SK-N-SH (cell line): ENCODE data around the gene FBXW8. TPM values are rescaled to one million over a fixed set of nuclear protein-coding genes. Genes with fewer than 3 reads are reported as not detected.
A peak's percentile ranks its signal among the peaks of the same experiment; 100 is the strongest.

Source experiments
- CTCF ChIA-PET: fragments of 300-600, 350-600 bp; formaldehyde crosslinking; extraction: SDS; loops from one replicate; lab custom pipeline; 2021; lab: Yijun Ruan, JAX
- POLR2A ChIA-PET: fragments of 350-600 bp; sonication (Branson Sonifier 250); formaldehyde crosslinking; extraction: SDS; loops from one replicate; lab custom pipeline; 2020; ENCODE audit warnings: antibody characterized with exemption, inconsistent platforms; lab: Yijun Ruan, JAX
- DNase-seq: peaks from one replicate; pipeline ENCODE4 v3.0.0; 2012
- H2AFZ ChIP-seq: fragments of 200-600 bp; sonication (generic); 2 replicates; pipeline ENCODE4 v1.8.1; 2016; ENCODE audit warnings: antibody characterized with exemption, mild to moderate bottlenecking, low read depth
- H3F3A ChIP-seq: fragments of 200-600 bp; sonication (generic); replicated peaks from 2 replicates; pipeline ENCODE3; 2016; ENCODE audit warnings: antibody characterized with exemption, mild to moderate bottlenecking; ENCODE audit not compliant: insufficient read depth
- H3K27ac ChIP-seq, 2 experiments: fragments of 200-500 bp in 1 of 2; fragments of 200-600 bp in 1 of 2; sonication (Bioruptor generic) in 1 of 2; sonication (generic), shearing (Covaris generic) in 1 of 2; 2 replicates each; pipeline versions ENCODE4 v1.5.1 to v1.6.1; 2014 to 2016; ENCODE audit warnings: low read depth in 2 of 2, inconsistent platforms in 1 of 2, low read length in 1 of 2, mild to moderate bottlenecking in 1 of 2, mixed read lengths in 1 of 2
- H3K27me3 ChIP-seq: fragments of 200-600 bp; sonication (generic), shearing (Covaris generic); 2 replicates; pipeline ENCODE4 v1.6.1; 2016; ENCODE audit warnings: mixed run types; ENCODE audit not compliant: insufficient read depth
- H3K36me3 ChIP-seq, 2 experiments: fragments of 200-500 bp in 1 of 2; fragments of 200-600 bp in 1 of 2; sonication (Bioruptor generic) in 1 of 2; sonication (generic) in 1 of 2; replicated peaks in 1 of 2; 2 replicates each; pipeline versions ENCODE3 to v1.5.1; 2014 to 2016; ENCODE audit warnings: low read length in 1 of 2, mild to moderate bottlenecking in 1 of 2; ENCODE audit not compliant: insufficient read depth in 2 of 2, control insufficient read depth in 1 of 2
- H3K4me1 ChIP-seq, 2 experiments: fragments of 200-500 bp in 1 of 2; fragments of 200-600 bp in 1 of 2; sonication (Bioruptor generic) in 1 of 2; sonication (generic), shearing (Covaris generic) in 1 of 2; 2 replicates each; pipeline versions ENCODE4 v1.5.1 to v1.6.1; 2014 to 2016; ENCODE audit warnings: low read depth in 1 of 2, low read length in 1 of 2, mixed run types in 1 of 2; ENCODE audit not compliant: insufficient read depth in 2 of 2, control insufficient read depth in 1 of 2
- H3K4me2 ChIP-seq: fragments of 200-600 bp; sonication (generic), shearing (Covaris generic); 2 replicates; pipeline ENCODE4 v1.6.1; 2017; ENCODE audit warnings: mixed run types
- H3K4me3 ChIP-seq, 2 experiments: fragments of 200-500 bp in 1 of 2; fragments of 200-600 bp in 1 of 2; sonication (Bioruptor generic) in 1 of 2; sonication (generic), shearing (Covaris generic) in 1 of 2; 2 replicates each; pipeline versions ENCODE4 v1.5.1 to v1.8.1; 2014 to 2016; ENCODE audit warnings: low read depth in 2 of 2, inconsistent platforms in 1 of 2, low read length in 1 of 2, mild to moderate bottlenecking in 1 of 2, mixed read lengths in 1 of 2, moderate library complexity in 1 of 2
- H3K79me2 ChIP-seq: fragments of 200-600 bp; sonication (generic); 2 replicates; pipeline ENCODE4 v1.8.1; 2017; ENCODE audit warnings: mild to moderate bottlenecking; ENCODE audit not compliant: insufficient read depth
- H3K9ac ChIP-seq: fragments of 200-600 bp; sonication (generic); 2 replicates; pipeline ENCODE4 v1.6.1; 2017; ENCODE audit warnings: mixed run types
- H3K9me2 ChIP-seq: fragments of 200-600 bp; sonication (generic); 2 replicates; pipeline ENCODE4 v1.6.1; 2017; ENCODE audit warnings: mixed run types
- H3K9me3 ChIP-seq: fragments of 200-600 bp; sonication (generic); 2 replicates; pipeline ENCODE4 v1.6.1; 2017; ENCODE audit warnings: mixed run types, mild to moderate bottlenecking, moderate library complexity
- H4K20me1 ChIP-seq: fragments of 200-600 bp; sonication (generic); 2 replicates; pipeline ENCODE4 v1.6.1; 2017; ENCODE audit warnings: mild to moderate bottlenecking, mixed run types; ENCODE audit not compliant: insufficient read depth
- CHD2 ChIP-seq: fragments of 150-350 bp; IDR thresholded peaks from 2 replicates; pipeline ENCODE4 v1.6.1; 2018; ENCODE audit warnings: low read length; ENCODE audit not compliant: partially characterized antibody
- ELF1 ChIP-seq: IDR thresholded peaks from 2 replicates; pipeline ENCODE4 v1.4.0; 2012
- EZH2phosphoT487 ChIP-seq: fragments of 200-600 bp; sonication (generic); IDR thresholded peaks from 2 replicates; pipeline ENCODE4 v1.6.1; 2017; ENCODE audit warnings: low read depth, mixed run types, mild to moderate bottlenecking, antibody characterized with exemption, moderate library complexity, borderline replicate concordance
- FOXM1 ChIP-seq: IDR thresholded peaks from 2 replicates; pipeline ENCODE4 v1.4.0; 2012; ENCODE audit warnings: low read depth, mild to moderate bottlenecking
- JUND ChIP-seq: IDR thresholded peaks from 2 replicates; pipeline ENCODE4 v1.4.0; 2012
- MEF2A ChIP-seq: IDR thresholded peaks from 2 replicates; pipeline ENCODE4 v1.4.0; 2012; ENCODE audit warnings: low read depth, borderline replicate concordance
- MXI1 ChIP-seq: IDR thresholded peaks from 2 replicates; pipeline ENCODE4 v1.6.1; 2012; ENCODE audit warnings: mild to moderate bottlenecking, low read depth, low read length, improper control_type of control experiment
- NRF1 ChIP-seq: IDR thresholded peaks from 2 replicates; pipeline ENCODE4 v1.6.1; 2012; ENCODE audit warnings: low read depth, mild to moderate bottlenecking, low read length
- RFX5 ChIP-seq: IDR thresholded peaks from 2 replicates; pipeline ENCODE4 v1.6.1; 2012; ENCODE audit warnings: mild to moderate bottlenecking, improper control_type of control experiment, low read length
- RXRA ChIP-seq: IDR thresholded peaks from 2 replicates; pipeline ENCODE4 v1.4.0; 2012; ENCODE audit warnings: low read depth, mild to moderate bottlenecking, borderline replicate concordance
- TAF1 ChIP-seq: IDR thresholded peaks from 2 replicates; pipeline ENCODE4 v1.6.1; 2012; ENCODE audit warnings: low read depth, mild to moderate bottlenecking, low read length, moderate library complexity, borderline replicate concordance
- USF1 ChIP-seq: IDR thresholded peaks from 2 replicates; pipeline ENCODE4 v1.4.0; 2012; ENCODE audit warnings: low read depth, borderline replicate concordance
- WGBS: methylation state at CpG from one replicate; pipeline ENCODE4 v1.1.6; 2017; ENCODE audit warnings: low lambda C conversion rate; 5-methylcytosine and 5-hydroxymethylcytosine counted together
- polyA plus RNA-seq, 3 experiments: library from polyadenylated mRNA; depleted of rRNA; stranded (reverse); fragments of >200 nt; gene quantifications; 2 replicates each; pipeline ENCODE4 v1.2.3, GENCODE V29; 2012
- TF ChIP-seq, protein P1 (sequence below): IDR thresholded peaks from 2 replicates; pipeline ENCODE4 v1.6.1; 2012; ENCODE audit warnings: mild to moderate bottlenecking, low read depth, low read length, moderate library complexity
- TF ChIP-seq, protein P2 (sequence below): IDR thresholded peaks from 2 replicates; pipeline ENCODE4 v1.4.0; 2012; ENCODE audit warnings: low read depth, borderline replicate concordance

The FBXW8 gene
- polyA plus RNA-seq, 1 of the 3 experiments (the other 2 are of a cell fraction), result 15.6 TPM

DNA sequence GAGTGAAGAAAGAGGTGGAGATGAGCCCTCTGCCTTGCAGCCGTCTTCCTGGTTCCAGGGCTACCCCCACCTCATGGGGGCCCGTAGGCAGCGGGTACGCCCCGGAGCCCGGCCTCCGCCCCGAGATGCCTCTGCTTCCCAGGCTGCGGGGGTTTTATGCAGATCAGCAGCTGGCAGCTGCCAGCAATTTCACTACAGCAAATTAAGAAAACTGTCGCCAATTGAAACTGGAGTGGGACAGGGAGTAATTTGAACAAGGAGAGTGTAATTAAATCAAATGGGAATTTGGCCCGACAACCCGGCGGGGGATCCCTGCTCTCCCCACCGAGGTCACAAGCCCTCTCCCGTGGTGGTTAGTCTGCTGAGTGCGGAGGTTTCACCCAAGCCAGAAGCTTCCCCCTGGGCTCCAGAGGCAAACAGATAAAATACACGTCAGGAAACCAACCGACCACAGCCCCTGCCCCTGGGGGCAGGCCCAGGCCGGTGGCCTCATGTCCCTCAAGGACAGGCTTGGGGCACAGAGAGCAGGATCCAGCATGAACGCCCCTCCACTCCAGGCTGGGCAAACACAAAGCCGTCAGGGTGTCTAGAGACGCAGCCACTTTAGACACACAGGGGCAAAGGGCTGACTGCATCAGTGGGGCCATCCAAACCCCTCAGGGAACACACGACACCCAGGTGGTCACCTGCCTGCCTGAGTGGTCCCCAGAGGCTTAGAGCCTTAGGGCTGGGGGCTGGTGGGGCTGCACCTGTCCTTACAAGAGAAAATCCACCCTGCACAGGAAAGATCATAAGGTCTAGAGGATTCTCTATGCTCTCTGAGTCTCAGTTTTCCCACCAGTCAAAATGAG is 134.6 kb downstream of the FBXW8 start:
- H3K36me3 ChIP-seq, result no peaks in the 10 kb centered on the region
- TF ChIP-seq FOXM1, result no peak
- no peak for TF ChIP-seq EZH2phosphoT487
- TF ChIP-seq, protein P1, sequence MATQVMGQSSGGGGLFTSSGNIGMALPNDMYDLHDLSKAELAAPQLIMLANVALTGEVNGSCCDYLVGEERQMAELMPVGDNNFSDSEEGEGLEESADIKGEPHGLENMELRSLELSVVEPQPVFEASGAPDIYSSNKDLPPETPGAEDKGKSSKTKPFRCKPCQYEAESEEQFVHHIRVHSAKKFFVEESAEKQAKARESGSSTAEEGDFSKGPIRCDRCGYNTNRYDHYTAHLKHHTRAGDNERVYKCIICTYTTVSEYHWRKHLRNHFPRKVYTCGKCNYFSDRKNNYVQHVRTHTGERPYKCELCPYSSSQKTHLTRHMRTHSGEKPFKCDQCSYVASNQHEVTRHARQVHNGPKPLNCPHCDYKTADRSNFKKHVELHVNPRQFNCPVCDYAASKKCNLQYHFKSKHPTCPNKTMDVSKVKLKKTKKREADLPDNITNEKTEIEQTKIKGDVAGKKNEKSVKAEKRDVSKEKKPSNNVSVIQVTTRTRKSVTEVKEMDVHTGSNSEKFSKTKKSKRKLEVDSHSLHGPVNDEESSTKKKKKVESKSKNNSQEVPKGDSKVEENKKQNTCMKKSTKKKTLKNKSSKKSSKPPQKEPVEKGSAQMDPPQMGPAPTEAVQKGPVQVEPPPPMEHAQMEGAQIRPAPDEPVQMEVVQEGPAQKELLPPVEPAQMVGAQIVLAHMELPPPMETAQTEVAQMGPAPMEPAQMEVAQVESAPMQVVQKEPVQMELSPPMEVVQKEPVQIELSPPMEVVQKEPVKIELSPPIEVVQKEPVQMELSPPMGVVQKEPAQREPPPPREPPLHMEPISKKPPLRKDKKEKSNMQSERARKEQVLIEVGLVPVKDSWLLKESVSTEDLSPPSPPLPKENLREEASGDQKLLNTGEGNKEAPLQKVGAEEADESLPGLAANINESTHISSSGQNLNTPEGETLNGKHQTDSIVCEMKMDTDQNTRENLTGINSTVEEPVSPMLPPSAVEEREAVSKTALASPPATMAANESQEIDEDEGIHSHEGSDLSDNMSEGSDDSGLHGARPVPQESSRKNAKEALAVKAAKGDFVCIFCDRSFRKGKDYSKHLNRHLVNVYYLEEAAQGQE, result no peak
- no peak for TF ChIP-seq MEF2A
- no peak for TF ChIP-seq NRF1
- TF ChIP-seq RFX5, result no peak
- no peak for TF ChIP-seq JUND
- no peak for TF ChIP-seq ELF1
- TF ChIP-seq TAF1, result no peak
- TF ChIP-seq MXI1, result no peak
- TF ChIP-seq RXRA, result no peak
- TF ChIP-seq, protein P2, sequence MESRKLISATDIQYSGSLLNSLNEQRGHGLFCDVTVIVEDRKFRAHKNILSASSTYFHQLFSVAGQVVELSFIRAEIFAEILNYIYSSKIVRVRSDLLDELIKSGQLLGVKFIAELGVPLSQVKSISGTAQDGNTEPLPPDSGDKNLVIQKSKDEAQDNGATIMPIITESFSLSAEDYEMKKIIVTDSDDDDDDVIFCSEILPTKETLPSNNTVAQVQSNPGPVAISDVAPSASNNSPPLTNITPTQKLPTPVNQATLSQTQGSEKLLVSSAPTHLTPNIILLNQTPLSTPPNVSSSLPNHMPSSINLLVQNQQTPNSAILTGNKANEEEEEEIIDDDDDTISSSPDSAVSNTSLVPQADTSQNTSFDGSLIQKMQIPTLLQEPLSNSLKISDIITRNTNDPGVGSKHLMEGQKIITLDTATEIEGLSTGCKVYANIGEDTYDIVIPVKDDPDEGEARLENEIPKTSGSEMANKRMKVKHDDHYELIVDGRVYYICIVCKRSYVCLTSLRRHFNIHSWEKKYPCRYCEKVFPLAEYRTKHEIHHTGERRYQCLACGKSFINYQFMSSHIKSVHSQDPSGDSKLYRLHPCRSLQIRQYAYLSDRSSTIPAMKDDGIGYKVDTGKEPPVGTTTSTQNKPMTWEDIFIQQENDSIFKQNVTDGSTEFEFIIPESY, result no peak
- no peak for TF ChIP-seq CHD2
- TF ChIP-seq USF1, result no peak
- no peak overlapping the region for H3K27ac ChIP-seq
- no peaks in the 10 kb centered on the region for H3F3A ChIP-seq
- ChIA-PET CTCF (no interaction called here), POLR2A (no interaction called here)
- no peak overlapping the region for H3K4me3 ChIP-seq
- H3K79me2 ChIP-seq, result no peaks in the 10 kb centered on the region
- no peaks in the 10 kb centered on the region for H3K9me2 ChIP-seq
- H4K20me1 ChIP-seq, result no peaks in the 10 kb centered on the region
- no peaks in the 10 kb centered on the region for H3K27me3 ChIP-seq
- peaks cover 0 to 13% of the 10 kb centered on the region in 2 experiments; a peak in 1 of 4 replicates for H3K4me1 ChIP-seq
- no peak overlapping the region for H3K4me2 ChIP-seq
- WGBS, result 64% methylated on average over 8 of the region's 23 CpGs
- peak; percentile 65 for DNase-seq
- no peak overlapping the region for H3K9ac ChIP-seq
- no peaks in the 10 kb centered on the region for H3K9me3 ChIP-seq
- no peak overlapping the region for H2AFZ ChIP-seq
